ENCODE results near the gene SCGB1D1. TPM values are rescaled to one million over a fixed set of nuclear protein-coding genes. Genes with fewer than 3 reads are reported as not detected.
"Not testable (repeated sequence)": the region's sequence is repeated elsewhere in the genome, so short reads cannot be mapped to it uniquely, and the experiment has no call there.

The SCGB1D1 gene
- total RNA-seq, 1 donor from 2014 or later, result not detected

DNA sequence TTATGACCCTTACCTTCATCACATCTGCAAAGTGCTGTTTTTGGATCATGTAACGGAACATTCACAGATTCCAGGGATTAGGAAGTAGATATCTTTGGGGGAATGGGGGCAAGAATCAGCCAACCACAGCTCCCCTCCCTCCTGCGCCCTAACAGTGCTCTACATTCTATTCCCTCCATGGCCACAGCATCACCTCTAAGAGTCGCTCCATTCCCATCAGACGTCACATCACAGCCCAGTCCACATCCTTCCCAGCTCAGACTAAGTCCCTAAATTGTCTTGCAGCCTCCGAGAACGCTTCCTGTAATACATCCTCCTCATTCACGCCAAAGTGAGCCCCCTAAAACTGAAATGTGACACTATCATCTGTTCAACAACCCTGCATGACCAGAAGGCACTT is 5.9 kb downstream of the SCGB1D1 start:
- TF ChIP-seq CTCF (IDR thresholded peaks at IDR 0.05; ENCODE audit: borderline replicate concordance), result no peak
- peaks cover 83% of the 10 kb centered on the region for H3K27me3 ChIP-seq (ENCODE audit: low read depth)
- intact Hi-C loops (cut with micrococcal nuclease), result no loop called here

DNA sequence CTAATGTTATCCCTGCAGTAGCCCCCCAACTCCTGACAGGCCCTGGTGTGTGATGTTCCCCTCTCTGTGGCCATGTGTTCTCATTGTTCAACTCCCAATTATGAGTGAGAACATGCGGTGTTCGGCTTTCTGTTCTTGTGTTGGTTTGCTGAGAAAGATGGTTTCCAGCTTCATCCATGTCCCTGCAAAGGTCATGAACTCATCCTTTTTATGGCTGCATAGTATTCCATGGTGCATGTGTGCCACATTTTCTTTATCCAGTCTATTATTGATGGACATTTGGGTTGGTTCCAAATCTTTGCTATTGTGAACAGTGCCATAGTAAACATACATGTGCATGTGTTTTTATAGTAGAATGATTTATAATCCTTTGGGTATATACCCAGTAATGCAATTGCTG is 7.4 kb downstream of the SCGB1D1 start:
- DNase-seq; H3K27ac ChIP-seq (replicated peaks); H3K4me3 ChIP-seq; intact Hi-C loops (cut with micrococcal nuclease); H3K9me3 ChIP-seq (replicated peaks); H3K4me1 ChIP-seq; H3K36me3 ChIP-seq: not testable (repeated sequence)
- peaks cover 82% of the 10 kb centered on the region for H3K27me3 ChIP-seq (ENCODE audit: low read depth)

More for the DNA sequence above, 5.9 kb downstream of the SCGB1D1 start:
- Histone ChIP-seq H3K9me3 (replicated peaks) (no peaks in the 10 kb centered on the region), H3K36me3 (no peaks in the 10 kb centered on the region), H3K4me1 (no peaks in the 10 kb centered on the region), H3K27ac (replicated peaks) (no peak overlapping the region), H3K4me3 (no peak overlapping the region)
- no peak for DNase-seq

DNA sequence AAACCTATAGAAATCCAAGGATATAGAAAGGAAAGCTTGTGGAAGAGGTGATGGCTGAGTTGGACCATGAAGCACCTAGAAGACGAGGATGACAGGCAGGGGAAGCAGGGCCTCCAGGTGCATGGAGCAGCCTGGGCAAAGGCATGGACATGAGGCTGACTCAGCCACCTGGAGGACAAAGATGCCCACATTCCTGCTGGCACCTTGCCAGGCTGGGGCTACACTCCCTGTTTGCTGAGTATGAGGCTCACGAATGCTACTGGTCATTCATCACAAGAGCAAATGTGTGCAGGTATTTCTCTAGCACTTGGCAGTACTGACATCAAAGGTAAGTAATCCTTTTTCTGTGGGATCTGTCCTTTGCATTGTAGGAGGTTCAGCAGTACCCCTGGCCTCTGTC is 11.4 kb downstream of the SCGB1D1 start:
- no peak for TF ChIP-seq CTCF (IDR thresholded peaks at IDR 0.05; ENCODE audit: borderline replicate concordance)
- intact Hi-C loops (cut with micrococcal nuclease), result no loop called here
- DNase-seq, result no peak

DNA sequence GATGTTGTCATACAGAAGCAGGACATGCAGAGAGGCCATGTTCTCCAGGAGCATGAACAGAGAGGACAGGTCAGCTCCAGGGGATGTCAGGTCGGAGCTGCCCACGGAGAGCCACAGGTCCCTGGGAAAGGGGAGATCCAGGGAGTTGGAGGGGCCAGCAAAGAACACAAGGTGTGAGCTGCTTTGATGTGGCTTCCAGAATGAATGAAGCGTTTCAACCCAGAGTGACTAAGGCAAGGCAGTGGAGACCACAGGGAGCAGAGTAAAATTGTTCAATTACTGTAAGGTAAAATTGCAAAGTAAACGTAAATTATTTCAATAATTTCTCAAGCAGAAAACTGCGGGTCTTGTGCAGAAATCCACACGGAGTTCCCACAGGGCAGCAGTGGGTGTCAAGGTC is 12.9 kb downstream of the SCGB1D1 start:
- no peaks in the 10 kb centered on the region for H3K36me3 ChIP-seq
- TF ChIP-seq CTCF (IDR thresholded peaks at IDR 0.05; ENCODE audit: borderline replicate concordance), result no peak
- no peak overlapping the region for H3K4me3 ChIP-seq
- H3K9me3 ChIP-seq (replicated peaks), result no peaks in the 10 kb centered on the region
- no peaks in the 10 kb centered on the region for H3K4me1 ChIP-seq
- intact Hi-C loops (cut with micrococcal nuclease), result no loop called here
- H3K27ac ChIP-seq (replicated peaks), result no peak overlapping the region
- H3K27me3 ChIP-seq (ENCODE audit: low read depth), result peaks cover 40% of the 10 kb centered on the region
- no peak for DNase-seq

More for the DNA sequence above, 11.4 kb downstream of the SCGB1D1 start:
- H3K27ac ChIP-seq (replicated peaks), result no peak overlapping the region
- H3K4me1 ChIP-seq, result no peaks in the 10 kb centered on the region
- H3K4me3 ChIP-seq, result no peak overlapping the region
- H3K27me3 ChIP-seq (ENCODE audit: low read depth), result peaks cover 53% of the 10 kb centered on the region
- H3K36me3 ChIP-seq, result no peaks in the 10 kb centered on the region
- H3K9me3 ChIP-seq (replicated peaks), result no peaks in the 10 kb centered on the region

DNA sequence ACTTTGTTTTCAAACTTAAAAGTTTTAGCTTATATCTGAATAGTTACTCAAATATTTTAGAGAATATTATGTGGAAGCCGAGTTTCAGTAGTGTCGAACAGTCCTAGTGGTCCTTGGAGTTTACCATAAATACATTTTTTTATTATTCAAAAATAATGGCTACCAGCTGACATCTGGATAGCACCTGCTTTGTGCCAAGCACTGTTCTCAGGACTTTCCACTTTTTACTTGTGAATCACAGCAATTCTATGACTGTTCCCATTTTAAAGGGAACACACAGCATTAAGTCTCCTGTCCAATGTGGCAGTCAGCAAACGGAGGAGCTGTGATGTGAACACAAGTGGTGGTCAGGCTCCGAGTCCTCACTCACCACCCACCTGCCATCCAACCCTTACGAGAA is 14.4 kb downstream of the SCGB1D1 start:
- H3K9me3 ChIP-seq (replicated peaks), result no peaks in the 10 kb centered on the region
- no peaks in the 10 kb centered on the region for H3K36me3 ChIP-seq
- no peaks in the 10 kb centered on the region for H3K4me1 ChIP-seq
- no peak overlapping the region for H3K4me3 ChIP-seq
- intact Hi-C loops (cut with micrococcal nuclease), result no loop called here
- TF ChIP-seq CTCF (IDR thresholded peaks at IDR 0.05; ENCODE audit: borderline replicate concordance), result no peak
- no peak for DNase-seq
- H3K27ac ChIP-seq (replicated peaks), result no peak overlapping the region
- peaks cover 26% of the 10 kb centered on the region for H3K27me3 ChIP-seq (ENCODE audit: low read depth)

DNA sequence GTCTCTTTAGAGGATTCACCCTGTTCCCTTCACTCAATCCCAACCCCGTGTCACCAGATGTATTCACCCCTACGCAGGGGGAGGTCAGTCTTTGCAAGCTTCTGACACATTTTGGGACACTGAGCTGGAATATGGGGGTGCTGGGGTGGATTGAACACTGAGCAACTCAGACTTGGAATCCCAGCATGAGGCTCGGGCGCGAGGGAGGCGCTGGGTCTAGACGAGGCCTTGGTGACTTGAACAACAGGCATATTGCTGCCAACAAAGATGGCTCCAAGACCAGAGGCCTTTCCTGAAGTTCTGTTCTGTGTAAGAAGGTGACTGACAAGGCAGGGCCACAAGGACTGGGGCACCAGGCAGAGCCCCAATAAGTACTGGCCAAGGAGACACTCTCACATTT is 15.4 kb downstream of the SCGB1D1 start:
- Histone ChIP-seq H3K4me1 (no peaks in the 10 kb centered on the region), H3K4me3 (no peak overlapping the region), H3K36me3 (no peaks in the 10 kb centered on the region), H3K27me3 (ENCODE audit: low read depth) (peaks cover 22% of the 10 kb centered on the region), H3K9me3 (replicated peaks) (no peaks in the 10 kb centered on the region), H3K27ac (replicated peaks) (no peak overlapping the region)
- intact Hi-C loops (cut with micrococcal nuclease), result no loop called here
- no peak for DNase-seq
- TF ChIP-seq CTCF (IDR thresholded peaks at IDR 0.05; ENCODE audit: borderline replicate concordance), result no peak

DNA sequence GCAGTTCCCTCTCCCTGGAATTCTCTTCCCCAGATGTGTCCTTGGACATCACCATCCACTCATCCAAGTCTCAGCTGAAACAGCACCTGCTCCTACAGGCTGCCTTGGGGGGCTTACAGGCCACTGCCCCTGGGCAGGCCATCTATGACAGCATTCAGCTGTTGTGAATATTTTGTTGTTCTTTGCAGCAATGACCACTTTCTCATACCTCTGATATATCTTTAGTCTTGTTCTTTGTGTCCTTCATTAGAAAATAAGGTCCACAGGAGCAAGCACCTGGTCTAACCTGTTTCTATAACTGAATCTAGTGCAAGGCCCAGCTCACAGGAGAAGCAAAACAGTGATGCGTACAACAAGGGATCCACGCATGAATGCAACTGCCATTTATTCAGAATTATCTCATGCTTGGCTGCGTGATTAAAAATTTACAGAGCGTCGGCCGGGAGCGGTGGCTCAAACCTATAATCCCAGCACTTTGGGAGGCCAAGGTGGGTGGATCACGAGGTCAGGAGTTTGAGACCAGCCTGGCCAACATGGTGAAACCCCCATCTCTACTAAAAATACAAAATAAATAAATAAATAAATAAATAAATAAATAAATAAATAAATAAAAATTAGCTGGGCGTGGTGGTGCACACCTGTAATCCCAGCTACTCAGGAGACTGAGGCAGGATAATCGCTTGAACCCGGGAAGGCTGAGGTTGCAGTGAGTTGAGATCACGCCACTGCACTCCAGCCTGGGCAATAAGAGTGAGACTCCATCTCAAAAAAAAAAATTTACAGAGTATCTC is 16.5 kb downstream of the SCGB1D1 start:
- DNase-seq; H3K4me1 ChIP-seq; intact Hi-C loops (cut with micrococcal nuclease); H3K4me3 ChIP-seq; H3K9me3 ChIP-seq (replicated peaks); H3K27ac ChIP-seq (replicated peaks); H3K36me3 ChIP-seq: not testable (repeated sequence)
- H3K27me3 ChIP-seq (ENCODE audit: low read depth), result peaks cover 13% of the 10 kb centered on the region
